Osteoblast (primary cell): ENCODE data around the gene MALAT1. TPM values are rescaled to one million over a fixed set of nuclear protein-coding genes. Genes with fewer than 3 reads are reported as not detected.
A peak's percentile ranks its signal among the peaks of the same experiment; 100 is the strongest.

Experiments used
- DNase-seq: peaks from one replicate; pipeline ENCODE4 v3.0.0; 2011; ENCODE audit warnings: low spot score, mixed read lengths; ENCODE audit not compliant: insufficient read length; ENCODE audit errors: missing footprints
- H2AFZ ChIP-seq: 2 replicates; pipeline ENCODE4 v1.6.0; 2011; ENCODE audit warnings: mild to moderate bottlenecking, low read length
- H3K27ac ChIP-seq: 2 replicates; pipeline ENCODE4 v1.5.1; 2011; ENCODE audit warnings: mild to moderate bottlenecking, low read depth, low read length, moderate library complexity
- H3K27me3 ChIP-seq: 2 replicates; pipeline ENCODE4 v1.6.0; 2012; ENCODE audit warnings: mild to moderate bottlenecking, control low read depth, inconsistent platforms, low read length, moderate library complexity; ENCODE audit not compliant: insufficient read depth
- H3K36me3 ChIP-seq: 2 replicates; pipeline ENCODE4 v1.5.1; 2011; ENCODE audit warnings: mild to moderate bottlenecking, low read length, control low read depth, moderate library complexity; ENCODE audit not compliant: insufficient read depth
- H3K4me1 ChIP-seq: 2 replicates; pipeline ENCODE4 v1.5.1; 2011; ENCODE audit warnings: mild to moderate bottlenecking, low read length, control low read depth, moderate library complexity; ENCODE audit not compliant: insufficient read depth
- H3K4me2 ChIP-seq: 2 replicates; pipeline ENCODE4 v1.6.0; 2011; ENCODE audit warnings: mild to moderate bottlenecking, low read length; ENCODE audit not compliant: insufficient read depth
- H3K4me3 ChIP-seq: fragments of 200-600 bp; sonication (generic); 3 replicates; pipeline ENCODE4 v1.5.1; 2012; ENCODE audit warnings: mild to moderate bottlenecking, low read length, inconsistent platforms; ENCODE audit not compliant: insufficient read depth
- H3K79me2 ChIP-seq: 2 replicates; pipeline ENCODE4 v1.6.0; 2012; ENCODE audit warnings: mild to moderate bottlenecking, low read length, control low read depth, inconsistent platforms; ENCODE audit not compliant: insufficient read depth
- H3K9me3 ChIP-seq: 2 replicates; pipeline ENCODE4 v1.5.1; 2011; ENCODE audit warnings: low read depth, low read length, control low read depth
- H4K20me1 ChIP-seq: 2 replicates; pipeline ENCODE4 v1.6.0; 2012; ENCODE audit warnings: mild to moderate bottlenecking, low read length, control low read depth; ENCODE audit not compliant: insufficient read depth
- CTCF ChIP-seq: IDR thresholded peaks from 2 replicates; pipeline ENCODE4 v1.5.1; 2011; ENCODE audit warnings: mild to moderate bottlenecking, low read depth, low read length, moderate library complexity; ENCODE audit errors: extremely low read depth
- total RNA-seq: library from RNA; depleted of rRNA; stranded (reverse); fragments of >200 nt; gene quantifications from 2 replicates; pipeline ENCODE4 v1.2.3, GENCODE V29; 2012

The MALAT1 gene
- total RNA-seq, 1 donor, result 19,002 TPM

GRCh38 chr11:65526744-65527143 is 27.9 kb downstream of the MALAT1 start:
- no peak overlapping the region for H2AFZ ChIP-seq
- peaks cover 51% of the 10 kb centered on the region for H3K36me3 ChIP-seq
- H3K4me3 ChIP-seq, result peak overlapping the region; percentile 95
- peak overlapping the region; percentile 75 for H3K27ac ChIP-seq
- H3K4me2 ChIP-seq, result peak overlapping the region; percentile 83
- DNase-seq, result peak; percentile 30
- no peaks in the 10 kb centered on the region for H3K9me3 ChIP-seq
- no peak for TF ChIP-seq CTCF
- H4K20me1 ChIP-seq, result peaks cover 51% of the 10 kb centered on the region
- peaks cover 16% of the 10 kb centered on the region for H3K4me1 ChIP-seq
- peaks cover 53% of the 10 kb centered on the region for H3K79me2 ChIP-seq
- no peaks in the 10 kb centered on the region for H3K27me3 ChIP-seq

DNA sequence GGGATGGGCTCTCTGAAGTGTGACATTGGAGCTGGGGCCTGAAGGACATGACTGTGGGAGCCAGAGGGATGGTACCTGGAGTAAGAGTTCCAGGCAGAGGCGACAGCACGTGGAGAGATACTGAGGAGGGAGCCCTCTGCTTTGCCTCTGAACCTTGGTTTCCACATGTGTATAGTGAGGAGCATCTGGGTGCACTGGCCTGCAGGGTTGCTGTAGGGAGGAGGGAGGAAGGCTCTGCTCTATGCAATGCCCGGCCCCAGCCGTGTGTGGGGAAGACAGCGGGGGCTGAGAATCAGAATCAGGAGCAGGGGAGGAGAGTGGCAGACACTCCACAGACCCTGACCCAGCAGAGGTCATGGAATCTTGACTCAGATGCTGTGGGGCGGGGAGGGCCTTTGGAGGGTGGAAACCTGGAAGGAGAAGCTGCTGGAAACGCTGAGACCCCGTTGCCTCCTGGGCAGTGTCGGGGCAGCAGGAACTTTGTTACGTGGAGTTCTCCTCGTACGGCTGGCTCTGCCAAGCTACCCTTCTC is 30.0 kb downstream of the MALAT1 start:
- no peak overlapping the region for H3K27ac ChIP-seq
- peaks cover 55% of the 10 kb centered on the region for H3K79me2 ChIP-seq
- no peak for TF ChIP-seq CTCF
- no peak overlapping the region for H3K4me2 ChIP-seq
- H3K4me3 ChIP-seq, result no peak overlapping the region
- no peaks in the 10 kb centered on the region for H3K27me3 ChIP-seq
- H2AFZ ChIP-seq, result no peak overlapping the region
- peak; percentile 53 for DNase-seq
- peaks cover 59% of the 10 kb centered on the region for H4K20me1 ChIP-seq
- no peaks in the 10 kb centered on the region for H3K9me3 ChIP-seq
- H3K36me3 ChIP-seq, result peaks cover 67% of the 10 kb centered on the region
- peaks cover 16% of the 10 kb centered on the region for H3K4me1 ChIP-seq

- H3K4me2 ChIP-seq, result no peak overlapping the region
- H3K27ac ChIP-seq, result peak overlapping the region; percentile 24
- peaks cover 72% of the 10 kb centered on the region for H3K36me3 ChIP-seq
- no peaks in the 10 kb centered on the region for H3K9me3 ChIP-seq
- no peak overlapping the region for H2AFZ ChIP-seq
- H4K20me1 ChIP-seq, result peaks cover 63% of the 10 kb centered on the region
- H3K4me3 ChIP-seq, result no peak overlapping the region
- H3K4me1 ChIP-seq, result peaks cover 11% of the 10 kb centered on the region
- DNase-seq, result peak; percentile 48
- no peaks in the 10 kb centered on the region for H3K27me3 ChIP-seq
- H3K79me2 ChIP-seq, result peaks cover 55% of the 10 kb centered on the region
- TF ChIP-seq CTCF, result no peak
Observed at GRCh38 chr11:65529475-65530156, 30.8 kb downstream of the MALAT1 start.

DNA sequence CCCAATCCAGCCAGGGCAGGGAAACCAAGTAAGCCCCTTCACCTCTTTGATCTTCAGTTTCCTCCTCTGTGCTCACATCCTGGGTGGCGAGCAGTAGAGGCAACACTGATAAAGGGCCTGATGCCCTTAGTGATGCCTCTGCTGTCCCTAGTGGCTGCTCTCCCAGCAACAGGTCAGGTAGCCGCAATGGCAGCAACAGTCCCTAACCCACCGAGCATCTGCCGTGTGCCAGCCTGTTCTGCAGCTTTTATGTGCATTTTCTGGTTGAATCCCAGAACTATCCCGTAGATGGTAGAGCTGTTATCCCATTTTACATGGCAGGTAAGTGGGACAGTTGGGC is 31.3 kb downstream of the MALAT1 start:
- Histone ChIP-seq H4K20me1 (peaks cover 67% of the 10 kb centered on the region), H3K4me1 (peaks cover 11% of the 10 kb centered on the region), H3K4me3 (no peak overlapping the region), H3K9me3 (no peaks in the 10 kb centered on the region), H3K27ac (peak overlapping the region; percentile 24), H3K36me3 (peaks cover 77% of the 10 kb centered on the region), H3K79me2 (peaks cover 53% of the 10 kb centered on the region), H2AFZ (no peak overlapping the region), H3K27me3 (no peaks in the 10 kb centered on the region), H3K4me2 (no peak overlapping the region)
- peak; percentile 38 for TF ChIP-seq CTCF
- DNase-seq, result peak; percentile 58
